Kasumi-1 (cell line): Measurements from ENCODE around the gene ARHGEF19.
"Not testable (repeated sequence)": the region's sequence is repeated elsewhere in the genome, so short reads cannot be mapped to it uniquely, and the experiment has no call there.

Experiments
- DNase-seq, 2 experiments: peaks; one replicate each; lab custom pipeline; 2025; lab: John Stamatoyannopoulos, UW

Gene ARHGEF19

DNA sequence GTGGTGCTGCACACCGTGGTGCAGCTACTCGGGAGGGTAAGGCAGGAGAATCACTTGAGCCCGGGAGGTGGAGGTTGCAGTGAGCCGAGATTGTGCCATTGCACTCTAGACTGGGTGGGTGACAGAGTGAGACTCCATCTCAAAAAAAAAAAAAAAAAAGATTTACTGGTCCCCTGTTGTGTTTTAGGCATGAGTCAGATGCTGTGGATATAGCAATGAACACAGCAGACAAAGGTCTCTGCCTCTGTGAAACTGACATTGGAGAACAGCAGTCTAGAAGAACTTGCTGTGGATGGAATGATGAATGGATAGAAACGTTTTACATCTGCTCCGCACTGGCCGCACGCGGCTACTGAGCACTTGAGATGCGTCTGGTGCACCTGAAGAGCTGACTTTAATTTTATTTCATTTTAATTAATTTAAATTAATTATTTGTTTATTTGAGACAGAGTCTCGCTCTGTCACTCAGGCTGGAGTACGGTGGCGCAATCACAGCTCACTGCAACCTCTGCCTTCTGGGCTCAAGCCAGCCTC is 32.1 kb downstream of the ARHGEF19 start:
- DNase-seq = no peak

DNA sequence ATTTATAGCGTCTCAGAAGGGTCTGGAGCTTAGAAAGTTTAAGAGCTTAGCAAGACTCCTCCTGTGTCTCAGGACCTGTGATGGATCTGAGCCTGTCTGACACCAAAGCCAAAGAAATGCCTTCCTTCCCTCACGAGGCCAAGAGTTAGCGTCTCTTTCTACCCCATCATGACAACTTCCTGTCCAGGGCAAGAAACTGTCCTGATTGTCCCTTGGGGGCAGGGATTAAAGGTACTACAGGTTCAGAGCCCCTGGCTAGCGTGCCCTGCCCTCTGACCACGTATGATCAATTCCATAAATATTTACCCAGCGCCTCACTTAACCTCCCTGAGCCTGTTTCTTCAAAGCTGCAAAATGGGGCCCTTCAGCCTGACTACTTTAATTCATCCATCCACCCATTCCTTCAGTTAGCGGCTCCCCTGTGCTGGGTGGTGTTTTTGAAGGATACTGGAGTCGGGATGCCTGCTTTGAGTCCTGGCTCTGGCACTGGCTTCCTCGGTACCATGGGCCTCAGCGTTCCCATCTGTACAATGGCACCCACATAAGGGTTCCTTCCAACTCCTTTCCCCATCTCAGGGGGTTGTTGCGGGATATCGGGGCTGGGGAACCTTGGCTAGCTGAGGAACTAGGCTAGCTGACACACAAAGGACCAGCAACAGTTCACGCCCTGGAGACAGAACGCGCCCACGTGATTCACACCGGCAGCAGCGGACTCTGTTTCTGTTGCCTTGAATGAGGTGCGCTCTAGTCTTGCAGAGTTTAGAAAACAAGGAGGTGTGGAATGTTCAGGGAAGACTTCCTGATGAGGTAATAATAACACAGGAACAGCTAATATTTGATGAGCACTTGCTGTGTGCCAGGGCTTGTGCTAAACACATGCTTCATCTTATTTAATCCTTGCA is 33.6 kb downstream of the ARHGEF19 start:
- no peak for DNase-seq

DNA sequence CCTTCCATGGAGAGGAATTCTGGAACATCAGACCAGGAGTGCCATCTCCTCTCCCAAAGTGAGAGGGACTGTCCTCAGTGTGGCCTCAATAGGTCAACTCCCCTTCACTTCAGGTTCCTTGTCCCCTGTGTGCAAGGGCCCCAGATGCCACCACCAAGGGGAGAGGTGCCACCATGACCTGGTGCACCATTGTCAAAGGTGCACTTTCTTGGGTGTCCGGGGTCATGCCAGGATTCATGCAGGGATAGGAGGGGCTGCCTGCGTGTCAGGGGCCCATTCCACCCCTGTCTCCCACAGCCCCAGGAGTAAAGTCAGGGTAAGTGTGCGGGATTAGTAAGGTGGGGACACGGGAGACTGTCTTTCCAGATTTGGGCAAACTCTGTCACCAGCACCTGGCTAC is 35.1 kb downstream of the ARHGEF19 start:
- no peak for DNase-seq

DNA sequence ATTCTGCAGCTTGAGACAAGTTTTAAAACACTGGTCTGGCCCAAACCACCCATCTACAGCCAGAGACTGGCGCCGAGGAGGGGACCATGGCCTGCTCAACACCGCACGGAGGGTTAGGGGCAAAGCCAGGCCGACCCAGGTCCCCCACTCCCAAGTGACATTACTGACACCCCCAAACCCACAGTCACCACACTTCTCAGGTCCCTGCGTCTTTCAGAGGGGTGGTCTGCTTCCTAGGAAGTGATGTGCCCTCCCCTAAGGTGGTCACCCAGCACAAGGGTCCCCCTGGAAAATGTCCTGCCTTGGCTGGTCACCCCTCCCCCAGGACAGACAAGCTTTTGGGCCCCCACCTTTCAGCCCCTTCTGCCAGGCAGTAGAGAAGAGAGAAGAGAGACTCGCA is 35.8 kb downstream of the ARHGEF19 start:
- no peak for DNase-seq

DNA sequence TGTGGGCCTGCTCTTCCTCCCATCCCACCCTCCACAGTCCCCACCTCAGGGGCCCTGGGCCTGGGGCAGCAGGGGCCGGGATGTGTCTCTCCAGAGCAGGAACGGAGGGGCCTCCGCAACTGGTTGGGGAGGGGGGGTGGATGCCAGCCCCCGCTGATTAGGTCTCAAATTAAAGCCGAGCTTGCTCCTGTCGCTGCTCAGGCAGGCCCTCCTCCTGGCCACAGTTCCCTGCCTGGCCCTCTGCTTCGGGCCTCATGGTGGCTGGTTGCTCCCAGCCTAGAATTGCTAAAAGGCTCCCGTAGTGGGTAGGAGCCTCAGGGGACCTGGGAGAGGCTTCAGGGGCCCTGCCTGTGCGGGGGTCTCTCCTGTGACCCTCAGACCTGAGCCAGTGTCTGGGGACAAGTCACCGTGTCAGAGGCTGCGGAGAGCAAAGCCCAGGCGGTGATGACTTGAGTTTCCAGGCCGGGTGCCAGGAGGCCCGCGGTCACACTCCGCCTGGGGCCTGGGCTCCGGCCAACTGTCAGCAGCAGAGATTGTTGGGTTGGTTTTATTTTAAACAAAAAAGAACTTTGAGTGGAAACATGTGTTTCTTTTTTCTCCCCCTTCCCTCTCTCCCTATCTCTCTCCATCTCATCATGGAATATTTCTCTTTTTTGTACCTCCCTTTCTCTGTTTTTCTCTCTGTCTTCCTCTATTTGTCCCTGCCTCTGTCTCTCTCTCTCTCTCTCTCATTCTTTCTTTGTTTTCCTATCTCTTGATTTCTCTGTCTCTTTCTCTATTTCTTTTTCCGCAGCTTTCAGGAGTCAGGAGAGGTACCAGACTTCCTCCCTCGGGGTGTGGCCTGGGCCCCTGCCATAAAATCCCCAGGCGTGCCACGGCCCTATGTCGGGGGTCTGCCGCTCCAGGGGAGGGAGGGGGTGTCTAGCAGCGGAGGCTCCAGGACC is 36.6 kb downstream of the ARHGEF19 start:
- DNase-seq = no peak

DNA sequence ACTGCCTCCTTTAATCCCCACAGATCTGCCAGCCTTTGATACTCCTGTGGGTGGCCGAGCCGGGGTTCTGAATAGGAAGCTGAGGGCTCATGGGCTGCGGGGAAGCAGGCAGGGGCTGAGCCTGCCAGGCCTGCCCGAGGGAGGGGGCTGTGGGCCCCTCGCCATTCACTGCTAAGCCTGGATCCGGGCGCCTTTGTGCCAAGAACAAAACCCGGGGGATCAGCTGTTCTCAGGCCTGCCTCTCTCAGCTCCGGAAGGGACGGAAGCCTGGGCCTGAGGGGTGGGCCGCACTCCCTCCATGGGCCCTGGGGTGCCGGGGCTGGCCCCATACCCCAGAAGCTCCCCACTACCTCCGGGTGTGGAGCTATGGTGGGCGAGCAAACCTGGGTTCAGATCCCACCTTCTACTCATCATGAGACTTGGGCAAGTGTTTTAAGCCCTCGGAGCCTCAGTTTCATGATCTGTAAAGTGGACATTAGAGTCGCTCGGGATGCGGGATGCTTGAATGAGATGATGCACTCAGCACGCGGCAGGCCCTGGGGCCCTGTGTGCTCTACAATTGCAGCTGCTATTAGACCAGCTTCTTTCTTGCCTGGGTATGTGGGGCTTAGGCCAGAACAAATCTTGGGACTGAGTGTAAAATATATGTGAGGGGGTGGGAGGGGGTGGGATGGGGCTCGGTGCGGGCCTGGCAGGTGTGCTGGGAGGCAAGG is 37.4 kb downstream of the ARHGEF19 start:
- no peak for DNase-seq

DNA sequence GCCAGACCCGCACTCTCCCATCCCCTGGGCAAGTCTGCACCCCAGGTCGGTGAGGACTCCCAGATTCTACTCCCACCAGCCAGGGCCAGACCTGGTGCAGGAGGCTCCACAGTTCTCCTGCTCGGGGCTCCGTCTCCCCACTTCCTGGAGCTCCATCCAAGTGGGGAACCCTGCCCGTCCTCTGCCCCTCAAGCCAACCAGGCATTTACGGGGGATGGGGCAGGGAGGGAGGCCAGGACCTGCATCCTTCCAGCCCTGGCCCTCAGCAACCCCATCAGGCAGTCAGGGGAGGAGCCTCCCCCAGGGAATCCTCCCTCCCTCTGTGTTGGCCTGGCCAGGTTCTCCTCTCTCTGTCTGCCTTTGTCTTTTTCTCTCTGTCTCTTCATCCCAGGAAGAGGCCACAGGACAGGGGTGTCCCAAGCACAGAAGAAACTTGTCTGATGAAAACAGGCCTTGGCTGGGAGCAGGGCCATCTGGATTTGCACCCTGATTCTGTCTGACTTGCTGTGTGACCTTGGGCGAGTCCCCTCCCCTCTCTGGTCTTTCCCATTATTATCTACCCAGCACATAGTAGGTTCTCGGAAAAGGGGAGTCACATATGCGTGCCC is 38.1 kb downstream of the ARHGEF19 start:
- DNase-seq = no peak

DNA sequence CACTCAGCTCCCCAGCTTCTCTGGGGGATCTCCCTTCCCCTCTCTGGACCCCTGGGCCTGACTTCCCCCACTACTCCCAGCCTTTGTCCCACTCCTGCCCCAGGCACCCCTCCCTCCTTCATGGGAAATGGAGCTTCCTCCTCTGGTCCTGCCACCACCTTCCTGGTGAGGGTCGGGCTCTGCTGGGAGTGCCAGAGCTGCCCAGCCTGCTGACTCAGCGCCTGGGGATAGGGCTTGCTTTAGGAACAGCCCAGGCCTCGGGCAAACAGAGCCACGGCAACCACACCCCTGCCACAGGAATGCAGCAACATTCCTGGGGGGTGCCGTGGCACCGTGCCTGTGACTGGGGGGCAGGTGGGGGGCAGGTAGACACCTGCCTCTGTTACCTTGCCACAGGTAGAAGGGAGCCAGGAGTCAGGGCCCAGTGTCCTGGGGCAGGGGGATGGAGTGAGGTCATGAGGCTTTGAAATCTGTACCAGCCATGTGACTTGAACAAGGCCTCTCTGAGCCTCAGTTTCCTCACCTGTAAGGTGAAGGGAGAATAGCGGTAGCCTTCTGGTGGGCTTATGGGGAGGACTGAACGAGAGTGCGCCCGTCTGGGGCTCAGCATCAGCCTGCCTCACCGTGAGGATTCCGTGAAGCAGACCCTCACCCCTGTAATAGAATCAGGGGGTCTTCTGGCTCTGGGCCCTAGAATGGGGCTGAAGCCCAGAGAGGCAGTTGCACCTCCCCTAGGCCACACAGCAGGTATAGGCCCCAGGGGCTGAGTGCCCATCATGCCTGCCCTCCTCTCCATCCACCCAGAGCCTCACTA is 38.8 kb downstream of the ARHGEF19 start:
- DNase-seq = no peak

DNA sequence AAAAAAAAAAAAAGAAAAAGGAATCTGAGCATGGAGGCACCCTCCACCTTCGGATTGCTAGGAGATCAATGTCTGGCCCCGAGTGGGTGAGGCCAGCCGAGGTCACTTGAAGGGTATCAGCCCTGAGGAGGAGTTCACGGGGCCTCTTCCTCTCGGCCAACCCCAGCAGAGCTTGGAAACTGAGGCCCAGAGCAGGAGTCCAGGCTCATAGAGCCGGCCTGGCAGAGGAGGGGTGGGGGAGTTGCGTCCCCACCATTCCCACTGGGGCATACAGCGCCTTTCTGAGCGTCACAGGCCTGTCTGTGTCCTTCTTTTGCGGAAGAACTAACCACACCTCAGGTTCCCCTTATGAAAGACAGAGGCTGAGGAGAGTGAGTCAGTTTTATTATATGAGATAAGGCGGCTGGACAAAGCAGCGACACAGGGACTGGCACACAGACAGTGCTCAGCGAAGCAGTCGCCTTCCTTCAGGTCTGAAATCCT is 39.4 kb downstream of the ARHGEF19 start:
- DNase-seq = peak; percentile 77 to 85

DNA sequence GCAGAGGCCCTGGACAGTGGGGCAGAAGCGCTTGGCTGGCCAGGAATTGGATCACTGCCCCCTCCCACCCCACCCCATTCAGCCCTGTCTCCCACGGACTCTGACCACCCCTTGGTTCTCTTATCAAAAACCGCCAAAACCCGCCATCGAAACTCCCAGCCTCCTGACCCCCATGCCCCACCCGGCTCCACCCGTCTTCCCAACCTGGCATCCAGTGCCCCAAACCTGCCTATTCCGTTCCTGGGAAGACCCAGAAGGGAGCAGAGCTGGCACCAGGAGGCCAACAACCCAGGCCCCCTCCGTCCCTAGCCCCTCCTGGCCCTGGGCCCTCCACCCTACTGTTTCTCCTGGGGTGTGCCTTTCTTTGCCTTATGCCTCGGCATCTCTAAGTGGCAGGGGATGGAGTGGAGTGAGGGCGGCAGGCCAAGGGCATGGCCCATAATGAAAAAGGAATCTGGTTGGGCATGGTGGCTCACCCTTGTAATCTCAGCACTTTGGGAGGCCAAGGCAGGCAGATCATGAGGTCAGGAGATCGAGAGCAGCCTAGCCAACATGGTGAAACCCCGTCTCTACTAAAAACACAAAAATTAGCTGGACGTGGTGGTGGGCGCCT is 40.1 kb downstream of the ARHGEF19 start:
- DNase-seq = no peak

DNA sequence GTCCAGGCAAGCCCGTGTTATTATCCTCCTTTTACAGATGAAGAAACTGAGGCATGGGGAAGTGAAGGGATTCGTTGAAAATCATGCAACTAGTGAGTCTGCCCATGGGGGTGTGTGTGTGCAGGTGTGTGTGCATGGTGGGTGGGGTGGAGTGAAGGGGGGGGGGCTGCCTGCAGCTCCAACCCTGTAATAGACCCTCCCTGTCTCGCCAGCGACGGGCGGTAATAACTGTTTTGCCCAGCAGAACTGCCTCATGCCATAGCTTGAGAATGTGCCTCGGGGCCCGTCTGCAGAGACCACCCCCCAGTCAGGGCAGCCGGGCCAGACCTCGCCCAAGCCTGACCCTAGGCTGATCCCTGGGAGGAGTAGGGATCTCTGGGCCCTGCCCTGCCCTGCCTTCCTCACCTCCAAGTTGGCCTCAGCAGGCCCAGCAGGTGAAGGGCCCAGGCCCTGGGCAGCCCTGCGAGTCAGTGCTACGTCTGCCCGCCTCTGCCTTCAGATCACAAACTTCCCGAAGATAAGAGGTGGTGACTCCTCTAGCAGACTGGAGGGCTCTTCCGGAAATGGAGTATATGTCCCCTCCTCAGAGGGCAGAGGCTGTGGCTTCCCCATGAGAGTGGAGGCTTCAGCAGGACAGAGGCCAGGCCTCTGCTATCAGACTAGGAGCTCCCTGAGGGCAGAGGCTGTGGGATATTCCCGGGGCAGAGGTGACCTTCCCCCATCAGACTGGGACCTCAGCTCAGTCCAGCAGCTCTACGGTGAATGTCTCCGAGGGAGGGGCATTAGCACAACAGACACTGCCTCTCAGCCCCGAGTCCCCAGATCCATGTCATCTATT is 40.9 kb downstream of the ARHGEF19 start:
- no peak for DNase-seq

DNA sequence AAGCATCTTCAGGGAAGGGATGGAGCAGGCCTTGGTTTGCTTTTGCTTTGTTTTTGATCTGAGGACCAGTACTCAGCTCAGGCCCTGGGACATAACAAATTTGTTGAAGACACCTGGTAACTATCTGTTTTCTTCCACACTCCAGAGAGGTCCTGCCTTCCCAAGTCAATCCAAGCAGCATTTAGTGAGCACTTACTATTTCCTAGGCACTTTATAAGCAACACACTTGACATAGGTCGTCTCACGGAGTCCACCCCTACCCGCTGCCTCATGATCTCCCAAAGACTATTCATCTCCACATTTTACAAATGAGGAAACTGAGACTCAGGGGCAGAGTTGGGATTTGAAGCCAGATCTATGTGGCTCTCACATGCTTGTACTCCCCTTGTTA is 42.2 kb downstream of the ARHGEF19 start:
- no peak for DNase-seq

DNA sequence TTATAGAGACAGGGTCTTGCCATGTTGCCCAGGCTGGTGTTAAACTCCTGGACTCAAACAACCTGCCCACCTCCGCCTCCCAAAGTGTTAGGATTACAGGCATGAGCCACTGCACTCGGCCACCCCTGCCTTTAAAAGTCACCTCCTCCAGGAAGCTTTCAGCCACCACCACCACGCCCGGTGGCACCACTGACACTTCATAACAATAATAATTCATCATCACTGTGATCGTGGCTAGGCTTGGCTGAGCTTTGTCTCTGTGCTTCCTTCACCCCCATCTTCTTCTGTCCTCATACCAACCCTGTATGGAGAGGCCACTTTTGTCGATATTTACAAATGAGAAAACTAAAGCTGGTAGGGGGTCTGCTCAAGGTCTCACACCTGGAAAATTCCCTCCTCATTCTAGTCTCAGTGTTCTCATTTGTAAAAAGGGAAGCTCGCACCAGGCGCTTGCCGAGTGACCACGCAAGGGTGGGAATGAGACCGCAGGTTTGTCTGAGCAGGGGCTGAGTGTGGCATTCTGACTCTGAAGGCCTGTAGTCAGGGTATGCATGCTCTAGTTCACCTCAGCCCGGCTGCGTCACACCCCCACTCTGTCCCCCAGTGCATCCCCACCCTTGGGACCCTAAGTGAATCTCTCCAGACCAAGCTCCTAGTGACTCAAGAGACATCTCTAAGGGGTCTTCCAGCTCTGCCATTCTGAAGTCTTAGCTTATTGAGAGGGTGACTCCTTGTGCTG is 43.7 kb downstream of the ARHGEF19 start:
- DNase-seq = no peak

DNA sequence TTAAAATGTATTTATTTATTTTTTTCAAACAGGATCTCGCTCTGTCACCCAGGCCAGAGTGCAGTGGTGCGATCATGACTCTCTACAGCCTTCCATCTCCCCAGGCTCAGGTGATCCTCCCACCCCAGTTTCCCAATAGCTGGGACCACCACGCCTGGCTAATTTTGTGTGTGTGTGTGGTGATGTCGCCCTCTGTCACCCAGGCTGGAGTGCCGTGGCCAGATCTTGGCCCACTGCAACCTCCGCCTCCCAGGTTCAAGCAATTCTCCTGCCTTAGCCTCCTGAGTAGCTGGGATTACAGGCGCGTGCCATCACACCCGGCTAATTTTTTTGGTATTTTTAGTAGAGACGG is 44.3 kb downstream of the ARHGEF19 start:
- not testable (repeated sequence) for DNase-seq

DNA sequence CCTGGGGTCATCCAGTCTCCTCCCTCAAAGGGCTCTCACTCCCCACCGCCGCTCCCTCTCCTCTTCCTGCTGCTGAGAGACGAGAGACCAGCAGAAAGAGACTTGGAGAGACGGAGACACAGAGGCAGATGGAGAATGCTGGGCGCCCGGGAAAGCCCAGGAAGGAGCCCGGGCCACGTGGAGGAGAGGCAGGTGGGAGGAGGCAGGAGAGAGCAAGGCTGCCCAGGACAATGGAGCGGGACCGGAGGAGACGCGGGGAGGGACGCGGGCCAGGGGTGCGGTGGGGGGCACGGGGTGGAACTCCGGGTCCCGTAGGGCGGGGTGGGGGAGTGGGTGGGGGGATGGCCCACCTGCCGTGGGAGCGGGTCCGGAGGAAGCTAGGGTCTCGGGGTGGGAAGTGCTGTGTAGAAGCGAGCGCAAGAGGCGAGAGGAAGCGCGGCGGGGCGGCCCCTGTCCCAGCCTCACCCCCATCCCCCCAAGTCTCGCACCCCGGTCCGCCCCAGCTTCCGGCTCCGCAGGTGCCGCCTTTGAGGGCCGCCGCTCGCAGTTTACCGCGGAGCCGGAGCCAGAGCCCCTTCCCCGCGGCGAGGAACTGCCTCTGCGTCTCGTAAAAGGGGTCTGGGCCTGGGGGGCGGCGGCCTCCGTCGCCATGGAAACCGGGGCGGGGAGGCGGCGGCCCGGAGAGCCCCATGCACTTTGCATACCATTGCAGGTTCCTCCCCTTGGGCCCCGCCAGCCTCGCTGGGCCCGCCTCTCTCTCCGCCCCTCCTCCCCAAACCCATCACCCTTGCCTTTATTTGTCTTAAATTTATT is 44.9 kb downstream of the ARHGEF19 start:
- DNase-seq = no peak

DNA sequence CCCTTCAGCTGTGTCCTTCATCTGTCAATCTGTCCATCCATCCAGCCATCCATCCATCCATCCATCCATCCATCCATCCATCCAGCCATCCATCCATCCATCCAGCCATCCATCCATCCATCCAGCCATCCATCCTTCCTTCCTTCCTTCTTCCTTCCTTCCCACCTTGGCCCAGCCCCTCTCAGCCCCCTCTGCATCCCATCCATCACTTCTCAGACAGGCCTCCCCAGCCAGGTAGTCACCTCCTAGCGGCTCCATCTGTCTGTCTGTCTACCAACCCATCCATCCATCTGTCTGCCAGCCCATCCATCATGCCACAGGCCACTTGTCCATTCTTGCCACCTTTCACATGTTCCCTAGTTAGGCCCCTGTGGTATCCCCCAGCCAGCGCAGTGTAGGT is 46.3 kb downstream of the ARHGEF19 start:
- DNase-seq = no peak

DNA sequence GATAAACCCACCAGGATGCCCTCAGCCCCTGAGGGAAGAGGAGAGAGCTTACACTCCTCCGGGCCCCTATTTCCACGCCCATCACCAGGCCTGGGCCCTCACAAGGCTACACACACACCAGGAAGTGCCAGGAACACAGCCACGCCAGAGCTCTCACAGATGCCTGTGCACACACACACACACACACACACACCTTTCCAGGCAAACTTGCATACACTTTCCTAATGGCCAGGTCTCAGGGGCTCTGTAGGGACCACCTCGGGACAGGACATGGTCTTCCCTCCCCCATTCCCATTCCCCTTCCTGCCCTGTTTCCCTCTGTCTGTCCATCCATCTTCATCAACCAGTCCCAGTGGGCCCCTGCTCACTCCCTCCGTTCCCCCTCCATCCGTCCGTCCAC is 46.9 kb downstream of the ARHGEF19 start:
- no peak for DNase-seq

DNA sequence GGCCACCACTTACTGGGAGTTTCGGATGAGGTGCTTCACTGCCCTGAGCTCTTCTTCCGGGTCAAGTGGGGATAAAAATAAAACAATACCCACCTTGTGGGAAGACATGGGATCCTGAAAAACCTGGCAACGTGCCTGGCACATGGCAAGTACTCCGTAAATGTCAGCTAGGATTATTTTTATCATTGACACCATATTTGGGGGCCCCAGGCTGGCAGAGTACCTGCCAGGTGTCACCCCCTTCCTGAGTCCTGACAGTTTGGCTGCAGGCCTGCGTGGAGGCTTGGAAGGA is 47.4 kb downstream of the ARHGEF19 start:
- DNase-seq = no peak
